GM12875 (cell line): ENCODE measurements around the gene SNTN.

Experiments used
- H3K4me3 ChIP-seq: one replicate; pipeline ENCODE4 v1.5.1; 2011; ENCODE audit warnings: low read depth, low read length, control low read depth
- TF ChIP-seq, protein P1 (sequence below): IDR thresholded peaks from 2 replicates; pipeline ENCODE4 v1.5.1; 2011; ENCODE audit warnings: low read depth, mild to moderate bottlenecking, control low read depth, inconsistent platforms, low read length, moderate library complexity, borderline replicate concordance; ENCODE audit not compliant: insufficient read depth

Gene SNTN

GRCh38 chr3:63654211-63654610, 1.7 kb downstream of the SNTN start:
- TF ChIP-seq, protein P1, sequence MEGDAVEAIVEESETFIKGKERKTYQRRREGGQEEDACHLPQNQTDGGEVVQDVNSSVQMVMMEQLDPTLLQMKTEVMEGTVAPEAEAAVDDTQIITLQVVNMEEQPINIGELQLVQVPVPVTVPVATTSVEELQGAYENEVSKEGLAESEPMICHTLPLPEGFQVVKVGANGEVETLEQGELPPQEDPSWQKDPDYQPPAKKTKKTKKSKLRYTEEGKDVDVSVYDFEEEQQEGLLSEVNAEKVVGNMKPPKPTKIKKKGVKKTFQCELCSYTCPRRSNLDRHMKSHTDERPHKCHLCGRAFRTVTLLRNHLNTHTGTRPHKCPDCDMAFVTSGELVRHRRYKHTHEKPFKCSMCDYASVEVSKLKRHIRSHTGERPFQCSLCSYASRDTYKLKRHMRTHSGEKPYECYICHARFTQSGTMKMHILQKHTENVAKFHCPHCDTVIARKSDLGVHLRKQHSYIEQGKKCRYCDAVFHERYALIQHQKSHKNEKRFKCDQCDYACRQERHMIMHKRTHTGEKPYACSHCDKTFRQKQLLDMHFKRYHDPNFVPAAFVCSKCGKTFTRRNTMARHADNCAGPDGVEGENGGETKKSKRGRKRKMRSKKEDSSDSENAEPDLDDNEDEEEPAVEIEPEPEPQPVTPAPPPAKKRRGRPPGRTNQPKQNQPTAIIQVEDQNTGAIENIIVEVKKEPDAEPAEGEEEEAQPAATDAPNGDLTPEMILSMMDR = no peak
- no peak overlapping the region for H3K4me3 ChIP-seq

- H3K4me3 ChIP-seq = no peak overlapping the region
- TF ChIP-seq, protein P1 = no peak
Measured at GRCh38 chr3:63654931-63655330, 2.5 kb downstream of the SNTN start.

GRCh38 chr3:63655519-63655918, 3.0 kb downstream of the SNTN start:
- TF ChIP-seq, protein P1 = no peak
- H3K4me3 ChIP-seq = no peak overlapping the region

DNA sequence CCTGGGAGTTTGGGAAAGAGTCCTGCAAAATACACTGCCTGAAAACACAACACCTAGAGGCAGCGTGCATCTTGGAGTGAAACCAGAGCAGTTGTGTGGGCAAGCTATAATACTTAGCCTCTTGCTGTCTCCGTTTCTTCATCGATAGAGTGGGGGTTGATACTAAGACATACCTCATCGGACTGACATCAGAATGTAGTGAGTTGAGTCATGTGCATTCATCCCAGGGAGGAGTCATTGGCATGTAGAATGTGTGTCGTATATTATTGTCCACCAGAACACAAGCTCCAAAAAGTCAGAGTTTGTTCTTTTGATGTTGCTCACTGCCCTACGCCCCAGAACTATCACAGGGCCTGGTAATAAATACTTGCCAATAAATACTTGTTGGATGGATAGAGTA, 4.3 kb downstream of the SNTN start:
- TF ChIP-seq, protein P1 = no peak
- no peak overlapping the region for H3K4me3 ChIP-seq

DNA sequence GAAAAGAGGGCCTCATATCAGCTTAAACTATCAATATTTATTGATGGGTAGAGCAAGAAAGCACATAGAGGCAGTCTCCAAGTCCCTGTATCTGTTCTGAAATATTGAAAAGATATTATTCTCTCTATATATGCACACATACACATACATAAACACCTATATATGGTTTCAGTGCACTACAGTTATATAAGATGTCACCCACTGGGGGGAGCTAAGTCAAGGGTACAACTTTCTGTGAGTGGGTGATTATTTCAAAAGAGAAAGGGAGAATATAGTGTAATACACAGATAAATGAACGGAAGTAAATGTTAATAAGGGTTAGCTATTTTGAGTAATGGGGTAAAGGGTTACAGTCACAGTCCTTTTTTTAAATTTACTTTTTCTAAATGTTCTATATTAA, 8.8 kb downstream of the SNTN start:
- H3K4me3 ChIP-seq = no peak overlapping the region
- TF ChIP-seq, protein P1 = no peak

DNA sequence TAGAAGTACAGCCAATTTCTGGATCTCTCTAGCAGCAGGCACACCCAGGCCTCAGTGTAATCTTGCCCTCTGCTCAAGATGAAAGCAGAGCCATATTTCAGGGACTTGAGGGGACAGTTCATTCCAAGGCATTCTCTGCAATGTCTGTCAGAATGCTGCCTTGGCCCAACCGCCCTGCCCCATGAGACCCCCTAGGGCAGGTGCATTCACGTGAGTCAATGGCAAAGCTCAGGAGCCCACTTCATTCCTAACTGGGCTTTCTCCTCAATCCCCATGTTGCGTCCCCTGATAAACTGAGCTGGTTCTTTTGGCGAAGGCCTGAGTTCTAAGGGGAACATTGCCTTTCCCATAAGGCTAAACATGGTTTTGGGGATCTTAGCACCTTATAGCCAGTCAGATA, 9.5 kb downstream of the SNTN start:
- TF ChIP-seq, protein P1 = no peak
- H3K4me3 ChIP-seq = no peak overlapping the region

- TF ChIP-seq, protein P1 = no peak
- no peak overlapping the region for H3K4me3 ChIP-seq
Measured at GRCh38 chr3:63662500-63662899, 10.0 kb downstream of the SNTN start.
